Breast epithelium (tissue), 3 donors: ENCODE measurements around the gene RAB24.

Source experiments
- POLR2A ChIP-seq: fragments of 450-650 bp; IDR thresholded peaks from one replicate; pipeline ENCODE4 v1.6.1; 2016; ENCODE audit warnings: antibody characterized with exemption, mild to moderate bottlenecking, moderate library complexity
- TF ChIP-seq, protein P1 (sequence below), 3 donors: fragments of 450-650 bp; IDR thresholded peaks; one replicate each; pipeline ENCODE4 v1.5.1; 2016 to 2017; ENCODE audit warnings: antibody characterized with exemption in 3 of 3, mild to moderate bottlenecking in 3 of 3, moderate library complexity in 3 of 3

DNA sequence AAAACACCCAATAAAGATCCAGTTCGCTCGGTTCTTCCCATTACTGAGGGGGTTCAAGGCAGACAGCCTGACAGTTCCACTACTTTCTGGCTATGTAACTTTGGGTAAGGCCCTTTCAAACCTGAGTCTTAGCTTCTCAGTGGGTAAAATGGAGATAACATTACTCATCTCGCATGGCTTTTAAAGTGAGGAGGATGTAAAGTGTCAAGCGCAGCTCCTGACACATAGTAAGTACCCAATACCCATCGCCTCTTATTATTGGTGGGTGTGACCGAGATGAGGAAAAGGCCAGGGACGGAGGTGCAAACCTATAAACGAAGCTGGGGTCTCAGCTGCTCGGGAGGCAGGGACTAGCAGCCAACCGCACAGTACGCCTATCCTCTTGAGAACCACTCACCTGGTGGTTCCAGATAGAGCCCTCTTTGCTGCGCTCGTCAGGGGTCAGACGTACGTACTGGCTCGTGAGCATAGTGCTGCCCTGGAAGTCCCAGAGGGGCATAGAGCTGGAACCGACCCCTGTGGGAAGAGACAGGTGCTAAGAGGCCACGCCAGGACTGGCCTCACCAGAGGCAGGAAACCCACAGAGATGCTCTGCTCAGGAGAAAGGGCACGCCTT lies 47.4 kb upstream of the RAB24 start:
- no peak for TF ChIP-seq POLR2A
- TF ChIP-seq, protein P1, sequence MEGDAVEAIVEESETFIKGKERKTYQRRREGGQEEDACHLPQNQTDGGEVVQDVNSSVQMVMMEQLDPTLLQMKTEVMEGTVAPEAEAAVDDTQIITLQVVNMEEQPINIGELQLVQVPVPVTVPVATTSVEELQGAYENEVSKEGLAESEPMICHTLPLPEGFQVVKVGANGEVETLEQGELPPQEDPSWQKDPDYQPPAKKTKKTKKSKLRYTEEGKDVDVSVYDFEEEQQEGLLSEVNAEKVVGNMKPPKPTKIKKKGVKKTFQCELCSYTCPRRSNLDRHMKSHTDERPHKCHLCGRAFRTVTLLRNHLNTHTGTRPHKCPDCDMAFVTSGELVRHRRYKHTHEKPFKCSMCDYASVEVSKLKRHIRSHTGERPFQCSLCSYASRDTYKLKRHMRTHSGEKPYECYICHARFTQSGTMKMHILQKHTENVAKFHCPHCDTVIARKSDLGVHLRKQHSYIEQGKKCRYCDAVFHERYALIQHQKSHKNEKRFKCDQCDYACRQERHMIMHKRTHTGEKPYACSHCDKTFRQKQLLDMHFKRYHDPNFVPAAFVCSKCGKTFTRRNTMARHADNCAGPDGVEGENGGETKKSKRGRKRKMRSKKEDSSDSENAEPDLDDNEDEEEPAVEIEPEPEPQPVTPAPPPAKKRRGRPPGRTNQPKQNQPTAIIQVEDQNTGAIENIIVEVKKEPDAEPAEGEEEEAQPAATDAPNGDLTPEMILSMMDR (IDR thresholded peaks at IDR 0.05): no peak
